ENCODE data around the gene CUX1.
"Not testable (repeated sequence)": the region's sequence is repeated elsewhere in the genome, so short reads cannot be mapped to it uniquely, and the experiment has no call there.

The CUX1 gene

GRCh38 chr7:102045681-102046372 lies 228.4 kb downstream of the CUX1 start:
- no peak for DNase-seq (ENCODE audit: low read depth)

- DNase-seq (ENCODE audit: low read depth) = no peak
Measured at GRCh38 chr7:102046373-102047117, 229.1 kb downstream of the CUX1 start.

- no peak for DNase-seq (ENCODE audit: low read depth)
Measured at GRCh38 chr7:102047167-102047566, 229.7 kb downstream of the CUX1 start.

GRCh38 chr7:102049765-102050164 lies 232.3 kb downstream of the CUX1 start:
- DNase-seq (ENCODE audit: low read depth) = no peak

GRCh38 chr7:102050864-102051460 lies 233.5 kb downstream of the CUX1 start:
- no peak for DNase-seq (ENCODE audit: low read depth)

- DNase-seq (ENCODE audit: low read depth) = not testable (repeated sequence)
Measured at GRCh38 chr7:102051736-102052135, 234.3 kb downstream of the CUX1 start.

GRCh38 chr7:102054158-102054557 lies 236.7 kb downstream of the CUX1 start:
- DNase-seq (ENCODE audit: low read depth) = no peak

GRCh38 chr7:102055181-102055976 lies 238.0 kb downstream of the CUX1 start:
- no peak for DNase-seq (ENCODE audit: low read depth)

GRCh38 chr7:102059524-102059923 lies 242.1 kb downstream of the CUX1 start:
- DNase-seq (ENCODE audit: low read depth) = no peak

GRCh38 chr7:102061354-102061945 lies 244.0 kb downstream of the CUX1 start:
- no peak for DNase-seq (ENCODE audit: low read depth)

- DNase-seq (ENCODE audit: low read depth) = no peak
Measured at GRCh38 chr7:102061981-102062390, 244.6 kb downstream of the CUX1 start.

- DNase-seq (ENCODE audit: low read depth) = no peak
Measured at GRCh38 chr7:102063690-102064180, 246.3 kb downstream of the CUX1 start.

- no peak for DNase-seq (ENCODE audit: low read depth)
Measured at GRCh38 chr7:102064361-102065025, 247.1 kb downstream of the CUX1 start.

- DNase-seq (ENCODE audit: low read depth) = no peak
Measured at GRCh38 chr7:102065226-102065625, 247.8 kb downstream of the CUX1 start.

GRCh38 chr7:102066476-102066875 lies 249.1 kb downstream of the CUX1 start:
- no peak for DNase-seq (ENCODE audit: low read depth)

- DNase-seq (ENCODE audit: low read depth) = no peak
Measured at GRCh38 chr7:102068846-102069245, 251.4 kb downstream of the CUX1 start.

GRCh38 chr7:102069931-102070629 lies 252.7 kb downstream of the CUX1 start:
- no peak for DNase-seq (ENCODE audit: low read depth)

- no peak for DNase-seq (ENCODE audit: low read depth)
Measured at GRCh38 chr7:102072003-102072402, 254.6 kb downstream of the CUX1 start.

- no peak for DNase-seq (ENCODE audit: low read depth)
Measured at GRCh38 chr7:102072636-102073209, 255.3 kb downstream of the CUX1 start.
